Astrocyte of the cerebellum (primary cell): ENCODE measurements around the gene TMEM181.

Experiments
- DNase-seq: peaks from one replicate; pipeline ENCODE4 v3.0.0-alpha.2; 2011; ENCODE audit warnings: low read depth
- H3K4me3 ChIP-seq: 2 replicates; pipeline ENCODE4 v1.5.1; 2011; ENCODE audit warnings: mild to moderate bottlenecking, low read depth, low read length, moderate library complexity
- CTCF ChIP-seq: IDR thresholded peaks from 2 replicates; pipeline ENCODE4 v1.5.1; 2012; ENCODE audit warnings: low read length, low read depth, moderate library complexity, mild to moderate bottlenecking; ENCODE audit errors: missing control alignments
- in situ Hi-C: cut with HindIII; loops from 2 replicates; pipeline ENCODE4 v1.10.0; 2017; ENCODE audit warnings: low sequenced_read_pairs

TMEM181 gene

GRCh38 chr6:158545043-158545966, 14.6 kb upstream of the TMEM181 start:
- in situ Hi-C loops: no loop called here
- no peak for DNase-seq
- H3K4me3 ChIP-seq: no peak overlapping the region
- no peak for TF ChIP-seq CTCF

GRCh38 chr6:158548418-158549161, 11.3 kb upstream of the TMEM181 start:
- in situ Hi-C loops: no loop called here
- TF ChIP-seq CTCF: no peak

DNA sequence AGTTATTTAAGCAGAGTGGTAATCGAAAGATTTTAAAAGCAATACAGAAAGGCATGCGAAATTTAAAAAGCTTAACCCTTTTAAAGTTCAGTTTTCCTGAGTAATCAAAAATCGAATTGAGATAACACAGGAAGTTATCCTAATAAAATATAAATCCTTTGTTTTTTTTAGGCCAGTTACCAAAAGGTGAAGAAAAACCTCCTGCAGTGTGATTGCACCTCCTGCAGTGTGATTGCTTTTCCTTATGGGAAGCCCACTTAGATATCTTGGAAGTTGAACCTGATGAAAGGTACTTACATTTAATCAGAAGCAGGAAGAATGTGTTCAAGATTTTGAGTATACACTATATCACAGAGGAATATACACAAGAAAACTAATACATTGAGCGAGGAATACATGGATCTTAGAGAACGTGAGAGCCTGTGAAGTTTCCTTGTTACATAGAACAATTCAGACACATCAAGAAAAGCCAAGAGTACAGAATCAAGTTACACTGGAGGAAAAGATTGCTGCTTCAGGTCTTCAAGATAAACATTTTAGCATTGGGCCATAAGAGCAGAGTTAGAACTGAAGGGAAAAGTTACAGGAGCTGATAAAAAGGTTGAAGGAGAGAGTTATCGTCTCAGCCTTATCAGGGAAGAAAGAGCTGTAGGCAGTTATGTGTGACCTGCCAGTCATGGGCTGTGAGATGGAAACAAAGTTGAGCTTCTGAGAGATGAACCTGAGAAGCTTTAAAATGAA, 7.7 kb upstream of the TMEM181 start:
- TF ChIP-seq CTCF: no peak
- no peak overlapping the region for H3K4me3 ChIP-seq
- in situ Hi-C loops: no loop called here

More at GRCh38 chr6:158548418-158549161, 11.3 kb upstream of the TMEM181 start:
- no peak overlapping the region for H3K4me3 ChIP-seq
- no peak for DNase-seq

DNA sequence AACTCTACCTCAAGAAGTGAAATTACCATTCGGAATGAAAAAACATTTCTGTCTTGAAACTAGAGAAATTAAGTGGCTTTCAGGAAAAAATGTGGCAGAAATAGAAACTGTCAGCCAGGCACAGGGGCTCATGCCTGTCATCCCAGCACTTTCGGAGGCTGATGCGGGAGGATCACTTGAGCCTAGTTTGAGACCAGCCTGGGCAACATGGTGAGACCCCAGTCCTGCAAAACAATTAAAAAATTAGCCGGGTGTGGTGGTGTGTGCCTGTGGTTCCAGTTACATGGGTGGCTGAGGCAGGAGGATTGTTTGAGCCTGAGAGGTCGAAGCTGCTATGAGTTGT, 7.1 kb upstream of the TMEM181 start:
- in situ Hi-C loops: no loop called here
- DNase-seq: no peak
- TF ChIP-seq CTCF: no peak
- H3K4me3 ChIP-seq: no peak overlapping the region

More for the DNA sequence above, 7.7 kb upstream of the TMEM181 start:
- DNase-seq: no peak

GRCh38 chr6:158554611-158555361, 5.1 kb upstream of the TMEM181 start:
- in situ Hi-C loops: no loop called here
- DNase-seq: no peak
- TF ChIP-seq CTCF: no peak
- H3K4me3 ChIP-seq: no peak overlapping the region
